HG02588 (cell line): ENCODE data around the gene CCDC182.

Source experiments
- ATAC-seq: cut with Tn5 transposase; IDR thresholded peaks from one replicate; pipeline ENCODE4 v1.9.1; 2021; ENCODE audit warnings: mild to moderate bottlenecking, moderate library complexity; ENCODE audit not compliant: unreplicated experiment

CCDC182 gene

DNA sequence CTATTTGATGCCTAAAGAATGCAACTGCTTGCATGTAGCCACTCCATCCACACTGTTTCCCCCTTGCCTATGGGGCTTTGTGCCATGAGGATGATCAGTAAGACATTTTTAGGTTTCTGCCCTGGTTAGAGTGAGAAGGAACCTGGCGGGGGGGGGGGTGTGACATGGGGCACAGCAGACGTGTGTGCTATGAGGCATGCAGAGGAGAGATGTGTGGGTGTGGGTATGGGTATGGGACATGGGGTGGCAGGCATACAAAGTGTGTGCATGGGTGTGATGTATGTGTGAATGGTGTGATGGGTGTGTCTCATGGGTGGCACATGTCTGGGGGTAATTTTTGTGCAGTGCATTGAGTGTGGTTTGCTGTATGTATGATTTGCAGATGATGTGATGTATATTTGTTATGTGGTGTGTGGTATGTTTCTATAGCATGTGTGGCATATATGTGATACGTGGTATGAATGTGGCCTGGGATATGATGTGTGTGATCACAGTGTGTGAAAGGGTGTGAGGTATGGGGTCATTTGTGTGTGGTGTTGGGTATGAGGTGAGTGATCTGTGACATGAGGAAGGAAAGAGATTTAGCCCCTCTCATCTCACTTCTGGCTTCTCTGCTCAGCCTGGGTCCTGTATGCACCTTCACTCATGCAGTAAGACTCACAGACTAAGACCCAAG, 14.9 kb downstream of the CCDC182 start:
- no peak for ATAC-seq

- no peak for ATAC-seq
Observed at GRCh38 chr17:57727630-57728175, 17.4 kb downstream of the CCDC182 start.

GRCh38 chr17:57726838-57727237, 18.3 kb downstream of the CCDC182 start:
- ATAC-seq: no peak

DNA sequence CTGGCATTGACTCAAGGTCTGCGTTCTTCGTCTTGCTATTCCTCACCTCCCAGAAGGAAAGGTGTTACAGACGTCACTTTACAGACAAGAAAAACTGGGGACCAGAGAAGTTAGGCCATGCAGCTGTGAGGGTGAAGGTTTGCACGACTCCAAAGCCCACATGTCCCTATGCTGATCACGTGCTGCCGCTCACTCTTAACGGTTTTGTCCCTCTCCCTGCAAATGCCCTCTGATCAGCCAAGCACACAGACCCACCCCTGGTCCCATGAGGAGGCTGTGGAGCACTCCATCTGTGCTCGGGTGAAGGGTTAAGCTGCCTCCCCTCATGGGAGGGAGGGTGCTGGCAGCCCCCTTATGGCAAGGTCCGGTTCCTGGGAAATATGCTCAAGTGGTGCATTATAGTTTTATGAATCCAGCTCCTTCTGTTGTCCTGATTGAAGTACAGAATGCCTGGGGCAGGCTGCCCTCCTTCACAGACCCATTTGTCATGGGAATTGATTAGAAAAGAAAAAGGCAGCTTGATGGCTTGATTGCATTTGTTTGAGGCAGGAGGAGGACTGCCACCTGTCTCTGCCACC, 18.8 kb downstream of the CCDC182 start:
- no peak for ATAC-seq

DNA sequence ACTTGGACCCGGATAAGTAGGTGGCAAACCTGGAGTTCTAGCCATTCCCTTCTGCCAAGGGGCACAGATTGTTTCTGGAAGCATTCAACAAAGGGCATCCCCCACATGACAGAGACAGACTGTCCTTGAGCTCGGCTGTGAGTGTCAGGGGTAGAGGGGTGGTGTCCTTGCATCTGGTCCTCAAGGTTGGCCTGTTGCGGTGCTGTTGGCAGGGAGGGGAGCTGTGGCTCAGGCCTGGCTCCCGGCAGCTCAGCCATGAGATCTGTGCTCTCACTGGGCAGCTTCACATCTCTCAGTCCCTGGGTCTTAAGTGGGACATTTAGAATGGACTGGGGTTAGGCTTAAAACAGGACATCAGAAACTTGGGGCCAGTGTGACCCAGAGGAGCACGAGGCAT, 20.4 kb downstream of the CCDC182 start:
- ATAC-seq: no peak

- ATAC-seq: no peak
Observed at GRCh38 chr17:57724026-57724728, 20.9 kb downstream of the CCDC182 start.

GRCh38 chr17:57723427-57724025, 21.6 kb downstream of the CCDC182 start:
- no peak for ATAC-seq

DNA sequence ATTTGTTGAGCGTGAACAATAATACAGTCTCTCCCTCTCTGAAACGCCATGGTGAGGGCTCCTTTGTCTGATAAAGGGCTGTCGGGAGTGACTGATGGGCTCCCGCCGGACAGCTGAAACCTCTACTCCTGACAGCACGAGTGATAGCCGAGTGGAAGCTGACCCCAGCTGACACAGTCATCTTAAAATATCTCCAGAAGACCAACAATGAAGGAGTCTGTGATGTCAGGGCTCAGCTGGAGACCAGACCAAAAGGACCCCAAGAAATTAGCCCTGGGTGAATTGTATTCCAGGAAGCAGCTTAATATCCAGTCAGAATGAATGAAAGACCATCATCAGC, 22.4 kb downstream of the CCDC182 start:
- ATAC-seq: no peak

DNA sequence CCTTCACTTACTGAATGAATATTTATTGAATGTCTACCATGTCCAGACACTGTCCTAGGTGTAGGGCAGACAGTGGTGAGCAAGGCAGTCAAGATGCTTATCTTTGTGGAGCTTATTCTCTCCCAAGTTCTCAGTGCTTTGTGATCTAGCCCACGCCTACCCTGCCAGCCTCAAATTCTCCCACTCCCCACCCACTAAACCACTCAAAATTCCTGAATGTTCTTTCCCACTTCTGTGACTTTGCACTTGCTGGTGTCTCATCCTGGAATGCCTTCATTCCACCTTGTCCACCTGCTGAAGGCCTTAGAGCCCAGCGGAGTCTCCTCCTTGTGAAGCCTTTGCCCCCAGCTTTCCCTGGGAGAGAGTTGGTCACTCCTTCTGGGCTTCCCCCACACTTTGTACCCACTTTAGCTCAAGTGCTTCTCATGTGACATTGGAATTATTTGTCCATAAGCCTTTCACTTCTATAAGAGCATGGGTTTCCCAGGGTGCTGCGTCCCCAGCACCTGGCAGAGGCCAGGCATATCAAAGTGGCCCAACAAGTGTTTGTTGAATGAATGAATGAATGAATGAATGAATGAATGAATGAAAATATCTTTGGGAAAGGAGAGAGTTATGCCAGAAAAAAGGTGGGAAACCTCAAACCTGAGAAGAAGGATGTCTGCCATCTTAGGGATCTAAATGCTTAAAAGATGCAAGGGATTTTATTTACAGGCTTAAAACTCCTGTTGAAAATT, 23.0 kb downstream of the CCDC182 start:
- no peak for ATAC-seq

GRCh38 chr17:57720386-57721035, 24.6 kb downstream of the CCDC182 start:
- no peak for ATAC-seq

DNA sequence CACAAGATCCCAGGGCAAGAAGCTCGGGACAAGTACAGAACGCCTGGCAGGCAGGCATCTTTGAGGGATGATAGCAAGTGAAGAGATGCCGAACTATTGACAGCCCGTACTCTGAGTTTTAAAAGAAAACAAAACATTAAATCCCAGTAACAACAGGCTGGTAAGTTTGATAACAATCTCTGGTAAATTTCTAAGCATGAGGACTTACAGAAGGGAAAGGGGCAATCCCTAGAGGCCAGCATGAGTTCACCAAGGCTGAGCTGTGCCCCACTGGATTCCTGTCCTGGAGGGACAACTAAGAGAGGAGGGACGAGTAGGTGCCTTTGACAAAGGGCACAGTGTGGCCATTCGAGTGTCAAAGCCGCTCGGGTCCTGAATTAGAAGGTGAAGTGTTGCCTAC, 26.2 kb downstream of the CCDC182 start:
- ATAC-seq: no peak

DNA sequence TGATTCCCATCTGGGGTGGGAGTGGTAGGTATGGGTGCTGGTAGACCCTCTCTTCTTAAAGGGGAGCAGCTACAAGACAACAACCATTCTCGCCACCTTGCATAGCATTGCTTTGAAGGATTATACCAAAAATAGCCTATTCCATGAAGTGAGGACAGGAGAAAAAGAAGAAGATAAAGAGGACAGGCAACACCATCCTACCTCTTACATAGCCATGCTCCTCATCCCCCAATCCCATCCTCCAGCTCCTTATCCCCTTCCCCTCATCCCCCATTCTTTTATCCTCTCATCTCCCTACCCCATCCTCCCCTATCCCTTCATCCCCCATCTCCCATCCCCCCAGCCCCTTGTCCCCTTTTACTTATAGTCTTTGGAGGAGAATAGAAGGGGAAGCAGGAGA, 29.1 kb downstream of the CCDC182 start:
- ATAC-seq: no peak

- ATAC-seq: no peak
Observed at GRCh38 chr17:57714665-57715180, 30.4 kb downstream of the CCDC182 start.

DNA sequence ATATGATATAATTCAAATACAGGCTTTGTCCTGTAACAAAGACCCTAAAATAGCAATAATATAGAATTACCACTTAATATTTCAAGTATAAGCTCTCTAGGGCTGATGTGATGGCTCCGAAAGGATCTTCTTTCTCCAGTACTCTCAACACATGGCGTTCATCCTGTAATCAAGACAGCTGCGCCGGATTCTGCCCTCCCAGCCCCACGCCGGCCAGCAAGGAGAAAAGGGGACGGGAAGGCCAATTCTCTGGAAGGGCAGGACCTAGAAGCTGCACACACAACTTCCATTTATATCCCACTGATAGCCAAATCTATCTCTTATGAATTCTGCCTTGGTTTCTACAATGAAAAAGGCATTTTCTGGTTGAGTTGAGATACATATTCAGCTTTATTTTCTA, 32.0 kb downstream of the CCDC182 start:
- no peak for ATAC-seq

DNA sequence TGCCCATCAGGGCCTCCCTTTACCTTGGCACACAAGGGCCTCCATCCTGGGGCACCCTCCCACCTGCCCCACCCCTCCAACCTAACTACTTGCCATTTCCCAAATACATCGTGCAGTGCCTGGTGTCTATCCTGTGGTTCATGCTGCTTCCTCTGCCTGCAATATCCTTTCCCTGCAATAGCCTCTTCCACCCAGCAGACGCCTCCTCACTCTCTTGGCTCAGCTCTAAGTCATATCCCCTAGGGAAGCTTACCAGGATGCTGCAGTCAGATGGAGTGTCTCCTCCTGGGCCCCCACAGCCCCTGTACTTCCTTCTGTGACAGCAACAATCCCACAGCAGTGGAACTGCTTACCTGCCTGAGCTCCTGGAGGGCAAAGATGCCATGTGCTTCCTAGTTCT, 36.7 kb downstream of the CCDC182 start:
- no peak for ATAC-seq

GRCh38 chr17:57707892-57708291, 37.2 kb downstream of the CCDC182 start:
- ATAC-seq: no peak

DNA sequence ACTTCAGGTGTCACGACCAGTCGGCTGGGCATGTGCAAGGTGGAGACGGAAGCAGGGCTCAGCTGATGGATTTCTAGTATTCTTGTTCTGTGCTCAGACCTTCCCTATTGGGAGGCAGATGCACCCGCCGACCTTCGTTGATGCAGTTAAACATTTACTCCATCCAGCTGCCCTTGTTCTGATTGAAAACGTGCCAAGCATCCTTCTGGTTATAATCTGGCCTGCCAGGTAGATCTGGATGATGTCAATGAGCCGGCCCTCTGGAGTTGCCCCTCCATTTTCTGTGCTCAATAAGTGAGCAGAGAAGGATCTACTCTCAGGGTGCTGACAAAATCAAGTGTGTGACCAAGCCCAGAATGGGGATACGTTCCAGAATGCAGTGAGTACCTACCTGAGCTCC, 38.3 kb downstream of the CCDC182 start:
- ATAC-seq: no peak

DNA sequence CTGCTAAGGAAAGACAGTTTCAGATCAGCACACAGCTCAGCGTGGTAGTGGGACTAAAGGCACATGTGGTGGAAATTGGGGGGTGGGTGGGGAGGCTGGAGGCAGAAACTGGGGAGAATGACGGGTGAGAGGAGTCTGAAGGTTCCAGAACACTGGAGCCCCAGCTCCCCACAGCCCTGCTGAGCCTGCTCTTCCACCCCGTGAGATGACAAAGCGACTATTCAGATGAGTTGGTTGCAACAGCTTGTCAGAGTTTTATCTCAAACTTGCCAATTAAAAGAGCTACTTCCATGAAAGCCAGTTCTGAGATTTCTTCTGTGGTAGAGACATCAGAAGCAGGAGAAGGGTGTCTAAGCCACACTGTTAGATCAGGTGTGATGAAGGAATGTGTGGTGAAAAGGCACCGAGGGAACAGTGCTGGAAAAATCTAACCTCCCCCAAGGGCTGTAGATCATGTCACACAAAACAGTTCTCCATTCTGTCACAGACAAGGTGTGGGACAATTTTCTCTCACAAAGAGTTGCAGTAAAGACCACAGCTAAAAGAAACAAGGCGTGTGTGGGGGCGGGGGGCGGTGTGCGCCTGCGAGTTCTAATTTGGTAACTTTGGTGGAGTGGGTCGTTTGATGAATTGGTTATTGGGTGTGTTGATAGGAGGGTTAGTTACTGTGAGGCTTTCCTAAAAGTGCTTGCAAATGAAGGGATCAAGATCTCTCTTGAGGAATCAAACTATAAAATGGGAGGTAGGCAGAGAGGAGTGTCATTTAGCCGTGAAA, 39.0 kb downstream of the CCDC182 start:
- no peak for ATAC-seq

DNA sequence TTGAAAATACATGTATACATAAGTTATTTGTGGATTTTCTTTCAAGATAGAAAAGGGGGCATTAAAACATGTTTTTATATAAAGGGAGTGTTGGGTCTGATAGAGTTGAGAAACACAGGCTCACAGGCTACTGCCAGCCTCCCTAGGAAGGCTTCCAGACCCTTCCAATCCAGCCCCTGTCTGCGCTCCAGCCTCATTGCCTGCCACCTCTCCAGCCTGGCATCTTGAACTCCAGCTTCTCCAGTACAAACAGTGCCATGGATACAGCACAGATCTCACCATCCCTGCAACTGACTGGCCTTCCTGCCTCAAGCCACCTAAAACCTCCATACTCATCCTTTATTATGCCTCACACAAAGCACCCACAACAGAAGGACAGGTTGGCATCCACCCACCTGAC, 40.7 kb downstream of the CCDC182 start:
- no peak for ATAC-seq

DNA sequence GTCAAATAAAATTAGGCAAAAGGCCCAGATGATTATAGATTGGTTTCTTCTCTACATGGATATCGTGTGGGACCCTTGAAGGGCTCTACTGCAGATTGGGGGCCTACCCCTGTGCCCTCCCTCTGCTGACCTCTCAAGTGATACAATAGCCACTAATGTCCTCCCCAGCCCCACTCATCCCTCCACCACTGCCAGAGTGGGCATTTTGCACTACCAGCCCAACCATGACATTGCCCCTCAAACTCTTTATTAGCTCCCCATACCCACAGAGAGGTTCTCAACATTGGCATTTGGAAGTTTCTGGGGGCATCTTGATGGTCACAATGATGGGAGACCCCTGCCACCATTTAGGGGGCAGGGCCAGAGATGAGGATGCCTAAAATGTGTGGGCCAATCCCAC, 41.8 kb downstream of the CCDC182 start:
- no peak for ATAC-seq
